Aorta (tissue), 5 donors: ENCODE measurements around the gene COG4. TPM values are rescaled to one million over a fixed set of nuclear protein-coding genes. Genes with fewer than 3 reads are reported as not detected.

Experiments used
- ATAC-seq: fragments of 200-7000 bp; cut with Tn5 transposase; one replicate; pipeline ENCODE4 v1.9.1; 2022; ENCODE audit warnings: moderate library complexity; ENCODE audit not compliant: low FRiP score
- DNase-seq, 2 donors: peaks; one replicate each; pipeline ENCODE4 v3.0.0-alpha.2; 2020
- H3K27ac ChIP-seq, 2 donors: one replicate each; pipeline ENCODE4 v1.5.1; 2013; ENCODE audit warnings: low read length in 2 of 2, mild to moderate bottlenecking in 2 of 2, moderate library complexity in 2 of 2, control low read depth in 1 of 2, inconsistent platforms in 1 of 2, low read depth in 1 of 2
- H3K27me3 ChIP-seq, 2 donors: one replicate each; pipeline ENCODE4 v1.6.1; 2013; ENCODE audit warnings: control low read depth in 1 of 2, low read length in 1 of 2, mild to moderate bottlenecking in 1 of 2, moderate library complexity in 1 of 2; ENCODE audit not compliant: insufficient read depth in 2 of 2, control insufficient read depth in 1 of 2
- H3K36me3 ChIP-seq, 2 donors: one replicate each; pipeline ENCODE4 v1.6.1; 2013; ENCODE audit warnings: control low read depth in 1 of 2, low read length in 1 of 2, mild to moderate bottlenecking in 1 of 2; ENCODE audit not compliant: insufficient read depth in 2 of 2, control insufficient read depth in 1 of 2
- H3K4me1 ChIP-seq, 2 donors: one replicate each; pipeline ENCODE4 v1.6.1; 2013; ENCODE audit warnings: low read length in 2 of 2, control low read depth in 1 of 2, mild to moderate bottlenecking in 1 of 2, moderate library complexity in 1 of 2; ENCODE audit not compliant: insufficient read depth in 2 of 2, control insufficient read depth in 1 of 2
- H3K4me3 ChIP-seq, 2 donors: one replicate each; pipeline ENCODE4 v1.5.1; 2013; ENCODE audit warnings: low read length in 2 of 2, control low read depth in 1 of 2, mild to moderate bottlenecking in 1 of 2
- H3K9me3 ChIP-seq: one replicate; pipeline ENCODE4 v1.6.1; 2013; ENCODE audit warnings: mild to moderate bottlenecking, low read length; ENCODE audit not compliant: control insufficient read depth
- WGBS, 2 donors: extraction: QIAGEN DNeasy Blood & Tissue Kit; methylation state at CpG; one replicate each; pipeline ENCODE4 v1.1.7; 2013; 5-methylcytosine and 5-hydroxymethylcytosine counted together
- intact Hi-C, 2 donors: fragments of 100-400 bp; cut with DNase I; formaldehyde crosslinking; loops; one replicate each; pipeline versions ENCODE4 v1.14.2 to v1.15.0; 2022
- polyA plus RNA-seq, 2 donors: library from polyadenylated mRNA; stranded (reverse); fragments of 200-250 nt; gene quantifications; one replicate each; pipeline ENCODE4 v1.2.3, GENCODE V29; 2013
- total RNA-seq, 2 donors: library from RNA; stranded (reverse); fragmentation: NEBNext Ultra II Directional; extraction: Animal tissue kit (Norgen Biotek cat#: 25700); gene quantifications; one replicate each; pipeline ENCODE4 v1.2.1, GENCODE V29; 2021
- donor health status: healthy with polysubstance abuse.
- donor health status: Bipolar disorder and iron deficiency.
- donor health status: DM: no; HTN: no; CAD: no.
- donor health status: DM: no; HTN: no; CAD: no.
- donor health status: DM: yes; HTN: yes; CAD: no.

COG4 gene
- total and polyA plus RNA-seq, 4 donors, result 18.2 to 96.2 (median 40.1) TPM

DNA sequence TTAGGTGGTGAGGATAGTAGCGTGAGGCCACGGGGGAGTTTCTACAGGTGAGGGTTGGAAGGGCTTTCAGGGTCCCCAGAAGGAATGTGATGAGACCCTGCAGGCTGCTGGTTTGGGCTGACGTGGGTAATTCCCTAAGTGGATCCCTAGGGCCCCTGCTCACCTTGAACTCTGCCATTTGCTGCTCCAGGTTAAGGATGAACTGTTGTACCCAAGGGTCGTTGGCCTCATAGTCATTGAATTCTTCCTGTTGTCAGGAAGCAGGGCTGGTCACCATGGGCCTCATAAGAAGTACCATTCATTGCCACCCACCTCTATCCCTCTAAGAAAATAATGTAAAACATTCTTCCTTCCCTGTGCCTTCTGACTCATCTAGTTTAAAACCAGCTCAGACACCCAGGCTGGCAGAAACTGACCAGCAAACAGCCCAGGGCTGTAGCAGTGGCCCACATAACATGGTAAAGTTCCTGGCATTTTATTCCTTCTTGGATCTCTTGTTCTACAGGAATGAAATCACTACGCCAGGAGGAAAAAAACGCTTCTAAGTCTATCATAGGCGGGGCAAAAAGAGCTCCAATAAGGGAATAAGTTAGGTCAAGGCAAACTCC lies 41.3 kb downstream of the COG4 start:
- peak overlapping the region in 1 of 2 donors; percentile 53 for H3K27ac ChIP-seq
- peaks cover 0 to 5% of the 10 kb centered on the region in 2 donors for H3K36me3 ChIP-seq
- no peak for ATAC-seq
- 61 to 63% methylated on average over 7 of the region's 7 CpGs for WGBS, 2 donors
- H3K4me3 ChIP-seq, result no peak overlapping the region
- intact Hi-C loops, result no loop called here
- no peak for DNase-seq
- H3K9me3 ChIP-seq, result no peaks in the 10 kb centered on the region
- no peaks in the 10 kb centered on the region for H3K4me1 ChIP-seq
- H3K27me3 ChIP-seq, result no peaks in the 10 kb centered on the region

DNA sequence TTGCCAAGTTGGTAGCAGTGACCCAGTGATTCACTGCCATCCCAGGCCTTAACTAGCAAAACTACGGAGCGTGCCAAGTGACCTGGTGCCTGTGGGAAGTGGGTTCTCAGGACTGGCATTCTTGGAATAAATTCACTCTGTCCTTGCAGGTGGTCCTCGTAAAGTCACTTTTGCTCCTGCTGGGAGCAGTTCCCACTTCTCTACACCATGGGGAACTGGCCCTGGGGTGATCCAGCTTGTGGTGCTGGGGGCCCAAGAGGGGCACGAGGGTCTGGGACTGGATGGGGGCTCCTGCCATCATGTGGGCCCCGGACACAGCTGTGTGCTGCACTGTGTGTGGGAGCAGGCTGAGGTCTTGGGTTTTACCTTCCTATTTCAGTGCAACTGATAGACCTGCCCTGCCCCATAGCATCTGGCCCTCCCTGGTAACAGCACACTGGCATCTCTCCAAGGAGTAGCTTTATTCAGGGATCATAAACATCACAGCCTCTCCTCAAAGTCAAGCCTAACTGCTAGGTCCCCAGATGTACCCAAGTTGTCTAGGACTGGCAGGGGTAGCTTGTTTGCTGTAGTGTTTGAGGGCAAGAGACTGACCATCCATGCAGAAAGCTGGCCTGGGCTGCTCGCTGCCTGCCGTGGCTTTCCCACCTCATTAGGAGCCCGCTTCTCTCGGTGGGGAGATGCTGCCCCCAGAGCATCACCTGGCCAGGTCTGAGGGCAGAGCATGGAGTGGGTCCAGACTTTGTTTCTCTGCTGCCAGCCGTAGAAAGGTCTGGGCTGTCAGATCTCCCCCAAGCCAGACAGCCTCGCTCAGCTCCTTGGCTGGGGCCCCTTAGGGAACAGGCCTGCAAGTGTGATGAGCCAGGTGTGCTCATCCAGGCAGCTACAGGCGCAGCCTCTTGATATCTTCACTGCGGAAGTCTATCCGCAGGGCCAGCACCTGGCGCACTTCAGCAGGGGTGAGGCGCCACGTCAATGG lies 42.9 kb downstream of the COG4 start:
- Histone ChIP-seq H3K4me1 (no peaks in the 10 kb centered on the region), H3K27me3 (no peaks in the 10 kb centered on the region), H3K9me3 (no peaks in the 10 kb centered on the region), H3K4me3 (no peak overlapping the region), H3K27ac (no peak overlapping the region), H3K36me3 (peaks cover 0 to 5% of the 10 kb centered on the region in 2 donors)
- 85 to 86% methylated on average over 17 of the region's 17 CpGs for WGBS, 2 donors
- intact Hi-C loops, result no loop called here
- DNase-seq (no peak), ATAC-seq (no peak)

DNA sequence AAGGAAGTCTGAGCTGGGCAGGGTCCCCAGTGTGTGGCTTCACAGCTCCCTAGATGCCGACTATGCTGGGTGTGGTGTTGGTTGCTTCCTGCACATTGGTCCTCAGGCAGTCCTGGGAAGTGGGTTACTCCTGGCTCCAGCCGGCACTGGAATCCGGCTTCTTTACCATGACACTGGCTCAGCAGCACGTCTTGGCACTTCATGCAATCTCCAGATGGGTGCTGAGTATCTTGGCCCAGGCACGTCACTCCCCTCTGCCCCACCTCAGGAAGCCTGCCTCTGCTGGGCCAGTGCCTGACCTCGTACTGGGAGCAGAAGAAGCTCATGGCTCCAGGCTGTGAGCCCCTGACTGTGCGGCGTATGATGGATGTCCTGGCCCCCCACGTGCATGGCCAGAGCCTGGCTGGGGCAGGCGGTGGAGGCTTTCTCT lies 44.4 kb downstream of the COG4 start:
- no peaks in the 10 kb centered on the region for H3K4me1 ChIP-seq
- no peaks in the 10 kb centered on the region for H3K9me3 ChIP-seq
- H3K27me3 ChIP-seq, result no peaks in the 10 kb centered on the region
- ATAC-seq, result peak; percentile 15
- no peak overlapping the region for H3K27ac ChIP-seq
- H3K4me3 ChIP-seq, result no peak overlapping the region
- 43 to 56% methylated on average over 10 of the region's 10 CpGs for WGBS, 2 donors
- no peak for DNase-seq
- intact Hi-C loops, result loop anchor here in 1 of 2 donors (5.0 kb wide), 1 partner anchor 82 kb away; no protein-coding TSS in a partner anchor
- H3K36me3 ChIP-seq, result peaks cover 0 to 5% of the 10 kb centered on the region in 2 donors

DNA sequence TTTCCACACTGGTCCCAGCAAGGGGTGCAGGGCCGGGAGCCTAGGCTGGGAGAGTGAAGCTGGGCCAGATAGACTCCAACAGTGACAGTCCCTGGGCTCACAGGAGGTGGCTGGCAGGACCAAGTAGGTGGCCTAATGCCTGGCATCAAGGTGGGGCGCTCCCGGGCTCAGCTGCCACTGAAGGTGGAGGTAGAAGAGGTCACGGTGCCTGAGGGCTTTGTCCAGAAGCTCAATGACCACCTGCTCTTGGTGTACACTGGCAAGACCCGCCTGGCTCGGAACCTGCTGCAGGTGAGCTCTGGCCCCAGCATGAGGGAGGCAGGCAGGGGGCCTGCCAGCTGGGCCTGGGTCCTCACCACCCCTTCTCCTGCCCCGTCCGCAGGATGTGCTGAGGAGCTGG lies 45.2 kb downstream of the COG4 start:
- H3K9me3 ChIP-seq, result no peaks in the 10 kb centered on the region
- intact Hi-C loops, result loop anchor here in 1 of 2 donors (5.0 kb wide), 1 partner anchor 81 kb away; no protein-coding TSS in a partner anchor
- DNase-seq (no peak), ATAC-seq (no peak)
- no peak overlapping the region for H3K27ac ChIP-seq
- H3K4me1 ChIP-seq, result no peaks in the 10 kb centered on the region
- H3K36me3 ChIP-seq, result peaks cover 0 to 3% of the 10 kb centered on the region in 2 donors
- WGBS, 2 donors, result 89 to 92% methylated on average over 8 of the region's 8 CpGs
- no peaks in the 10 kb centered on the region for H3K27me3 ChIP-seq
- no peak overlapping the region for H3K4me3 ChIP-seq

DNA sequence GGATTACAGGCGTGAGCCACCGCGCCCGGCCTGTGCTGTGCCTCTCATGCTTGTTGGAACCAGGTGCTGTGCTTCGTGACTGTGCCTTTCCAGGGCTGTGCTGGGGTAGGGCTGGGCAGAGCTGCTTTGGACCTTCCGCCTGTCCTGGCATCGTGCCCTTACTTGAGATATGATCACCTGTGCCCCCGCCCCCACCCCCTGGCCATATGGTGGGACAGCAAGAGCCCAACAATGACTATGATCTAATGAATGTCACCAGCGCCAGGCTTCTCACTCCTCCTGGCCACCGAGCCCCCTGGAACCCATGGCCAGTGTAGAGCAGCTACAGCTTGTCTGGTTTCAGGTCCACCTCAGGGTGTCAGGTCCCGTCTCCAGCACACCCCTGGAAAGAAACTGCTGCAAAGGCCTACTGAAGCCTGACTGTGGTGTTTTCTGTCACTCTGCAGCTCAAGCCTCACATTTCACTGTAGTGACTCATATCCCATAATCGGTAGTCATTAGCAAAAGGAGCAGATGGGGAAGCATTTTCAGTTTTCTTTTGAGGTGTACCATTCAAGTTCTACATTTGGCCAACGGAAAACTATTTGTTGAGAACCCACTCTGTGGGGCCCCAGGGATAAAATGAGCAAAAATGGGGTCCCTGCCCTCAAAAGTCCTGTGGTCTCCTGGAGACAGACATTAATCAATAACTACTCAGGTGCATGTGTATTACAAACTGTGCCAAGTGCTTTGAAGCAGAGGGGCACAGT lies 46.9 kb downstream of the COG4 start:
- WGBS, 2 donors, result 59 to 68% methylated on average over 9 to 13 of the region's 13 CpGs

DNA sequence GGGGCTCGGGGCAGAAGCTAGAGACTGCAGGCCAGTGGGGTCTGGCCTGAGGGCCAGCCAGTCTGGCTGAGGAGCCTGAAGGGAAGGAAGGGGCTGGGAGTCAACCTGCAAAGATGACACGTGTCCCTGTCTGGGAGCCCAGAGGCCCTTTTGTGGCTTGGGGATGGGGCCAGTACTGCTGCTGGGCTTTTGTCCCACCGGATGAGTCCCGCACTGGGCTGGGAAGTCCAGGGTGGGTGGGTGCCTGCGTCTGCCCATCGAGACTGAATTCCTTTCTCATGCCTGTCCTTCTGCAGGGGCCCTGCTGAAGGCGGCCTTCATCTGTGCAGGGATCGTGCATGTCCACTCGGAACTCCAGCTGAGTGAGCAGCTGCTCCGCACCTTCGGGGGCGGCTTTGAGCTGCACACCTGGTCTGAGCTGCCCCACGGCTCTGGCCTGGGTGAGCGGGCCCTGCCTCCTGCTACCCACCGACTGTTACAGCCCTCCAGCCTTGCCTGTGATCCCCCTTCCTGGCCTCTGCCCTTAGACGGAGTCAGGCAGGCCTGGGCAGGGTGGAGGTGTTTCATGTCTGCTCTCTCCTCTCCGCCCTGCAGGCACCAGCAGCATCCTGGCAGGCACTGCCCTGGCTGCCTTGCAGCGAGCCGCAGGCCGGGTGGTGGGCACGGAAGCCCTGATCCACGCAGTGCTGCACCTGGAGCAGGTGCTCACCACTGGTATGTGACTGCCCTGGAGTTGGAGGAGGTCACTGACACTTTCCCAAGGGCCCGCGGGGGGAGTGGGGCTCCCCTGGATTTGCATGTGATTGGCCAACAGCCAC lies 48.1 kb downstream of the COG4 start:
- no peak overlapping the region for H3K4me3 ChIP-seq
- 91 to 93% methylated on average over 24 of the region's 24 CpGs for WGBS, 2 donors
- H3K27ac ChIP-seq, result no peak overlapping the region
- no peaks in the 10 kb centered on the region for H3K36me3 ChIP-seq
- intact Hi-C loops, result loop anchor here in 1 of 2 donors (5.0 kb wide), 1 partner anchor 78 kb away; no protein-coding TSS in a partner anchor
- H3K4me1 ChIP-seq, result no peaks in the 10 kb centered on the region
- no peak for DNase-seq
- ATAC-seq, result no peak
- H3K27me3 ChIP-seq, result no peaks in the 10 kb centered on the region
- no peaks in the 10 kb centered on the region for H3K9me3 ChIP-seq

More for the DNA sequence above, 46.9 kb downstream of the COG4 start:
- no peak for DNase-seq
- intact Hi-C loops, result loop anchor here in 1 of 2 donors (5.0 kb wide), 1 partner anchor 79 kb away; no protein-coding TSS in a partner anchor
- Histone ChIP-seq H3K4me1 (no peaks in the 10 kb centered on the region), H3K9me3 (no peaks in the 10 kb centered on the region), H3K27ac (peak overlapping the region in 1 of 2 donors; percentile 1), H3K36me3 (peaks cover 0 to 3% of the 10 kb centered on the region in 2 donors), H3K27me3 (no peaks in the 10 kb centered on the region), H3K4me3 (no peak overlapping the region)
- ATAC-seq, result no peak

DNA sequence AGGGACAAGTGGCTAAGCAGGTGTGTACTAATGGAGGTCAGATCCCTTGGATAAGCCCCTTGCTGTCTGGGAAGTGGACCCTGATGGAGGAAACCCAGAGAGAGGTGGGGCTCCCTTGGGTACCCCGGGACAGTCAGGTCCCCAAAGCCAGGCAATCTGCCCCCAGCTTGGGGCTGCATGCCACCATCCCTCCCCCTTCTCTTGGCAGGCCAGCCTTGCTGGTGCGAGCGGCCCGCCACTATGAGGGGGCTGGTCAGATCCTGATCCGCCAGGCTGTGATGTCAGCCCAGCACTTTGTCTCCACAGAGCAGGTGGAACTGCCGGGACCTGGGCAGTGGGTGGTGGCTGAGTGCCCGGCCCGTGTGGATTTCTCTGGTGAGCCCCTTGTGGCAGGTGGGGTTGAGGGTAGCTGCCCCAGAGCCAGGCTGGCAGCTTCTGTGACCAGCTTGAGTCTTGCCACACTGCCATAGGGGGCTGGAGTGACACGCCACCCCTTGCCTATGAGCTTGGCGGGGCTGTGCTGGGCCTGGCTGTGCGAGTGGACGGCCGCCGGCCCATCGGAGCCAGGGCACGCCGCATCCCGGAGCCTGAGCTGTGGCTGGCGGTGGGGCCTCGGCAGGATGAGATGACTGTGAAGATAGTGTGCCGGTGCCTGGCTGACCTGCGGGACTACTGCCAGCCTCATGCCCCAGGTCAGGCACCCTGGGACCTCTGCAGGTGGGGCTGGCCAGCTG lies 48.9 kb downstream of the COG4 start:
- Histone ChIP-seq H3K27ac (no peak overlapping the region), H3K4me3 (no peak overlapping the region), H3K9me3 (no peaks in the 10 kb centered on the region), H3K4me1 (no peaks in the 10 kb centered on the region), H3K36me3 (no peaks in the 10 kb centered on the region), H3K27me3 (no peaks in the 10 kb centered on the region)
- intact Hi-C loops, result loop anchor here in 1 of 2 donors (5.0 kb wide), 1 partner anchor 77 kb away; no protein-coding TSS in a partner anchor
- WGBS, 2 donors, result 90 to 95% methylated on average over 20 to 22 of the region's 22 CpGs
- no peak for ATAC-seq
- no peak for DNase-seq
